K562 (cell line): Measurements from ENCODE around the gene PNPLA7. TPM values are rescaled to one million over a fixed set of nuclear protein-coding genes. Genes with fewer than 3 reads are reported as not detected.

ENCODE experiments used
- BCOR ChIP-seq: fragments of 450-650 bp; IDR thresholded peaks from 2 replicates; pipeline ENCODE4 v1.6.1; 2016
- CBX2 ChIP-seq: fragments of 200-600 bp; sonication (generic); IDR thresholded peaks from one replicate; pipeline ENCODE4 v1.6.1; 2012; ENCODE audit warnings: mild to moderate bottlenecking, low read length, inconsistent platforms; ENCODE audit not compliant: insufficient read depth, poor library complexity, severe bottlenecking
- FIP1L1 ChIP-seq: fragments of 200-400 bp; formaldehyde crosslinking; IDR thresholded peaks from 2 replicates; pipeline ENCODE4 v1.6.1; 2018; ENCODE audit warnings: mild to moderate bottlenecking, low read depth, low read length; ENCODE audit not compliant: poor library complexity, severe bottlenecking
- FOSL1 ChIP-seq: fragments of 200-800 bp; sonication (Bioruptor generic); conservative IDR thresholded peaks from 2 replicates; pipeline ENCODE4 v1.6.1; 2016; ENCODE audit warnings: missing genetic modification characterization, missing compliant biosample characterization
- GABPB1 ChIP-seq: sonication (generic); formaldehyde crosslinking; IDR thresholded peaks from 2 replicates; pipeline ENCODE4 v1.8.0; 2022; ENCODE audit warnings: mild to moderate bottlenecking, missing genetic modification reagents
- HDAC1 ChIP-seq, 2 experiments: fragments of 450-650 bp; IDR thresholded peaks; 2 replicates each; pipeline ENCODE4 v1.6.1; 2016 to 2017; ENCODE audit warnings: inconsistent platforms in 1 of 2, mild to moderate bottlenecking in 1 of 2, moderate library complexity in 1 of 2
- HMG20B ChIP-seq: fragments of 250-450 bp; sonication (Bioruptor Pico); IDR thresholded peaks from 2 replicates; pipeline ENCODE4 v1.5.0; 2021; ENCODE audit warnings: mild to moderate bottlenecking
- LCOR ChIP-seq: sonication (generic); formaldehyde crosslinking; IDR thresholded peaks from 2 replicates; pipeline ENCODE4 v1.8.0; 2022; ENCODE audit warnings: mild to moderate bottlenecking, missing genetic modification reagents
- NR2C1 ChIP-seq, 2 experiments: fragments of 450-650 bp; IDR thresholded peaks; 2 replicates each; pipeline ENCODE4 v1.6.1; 2017; ENCODE audit warnings: mild to moderate bottlenecking in 2 of 2, antibody characterized with exemption in 1 of 2, inconsistent platforms in 1 of 2, missing compliant biosample characterization in 1 of 2, missing genetic modification characterization in 1 of 2
- PHB ChIP-seq: fragments of 250-450 bp; sonication (Bioruptor Pico); IDR thresholded peaks from 2 replicates; pipeline ENCODE4 v1.5.0; 2021
- RBFOX2 ChIP-seq: fragments of 200-400 bp; formaldehyde crosslinking; IDR thresholded peaks from 2 replicates; pipeline ENCODE4 v1.6.1; 2017; ENCODE audit warnings: low read depth, mild to moderate bottlenecking, low read length, moderate library complexity
- REST ChIP-seq, 2 experiments: fragments of 450-650 bp; formaldehyde crosslinking in 1 of 2; IDR thresholded peaks; 2 replicates each; pipeline versions ENCODE4 v1.4.0 to v1.6.1; 2014 to 2020; ENCODE audit warnings: mild to moderate bottlenecking in 2 of 2, borderline replicate concordance in 1 of 2, low read depth in 1 of 2
- RFX7 ChIP-seq: fragments of 250-450 bp; sonication (Bioruptor Pico); IDR thresholded peaks from 2 replicates; pipeline ENCODE4 v1.5.1; 2021; ENCODE audit warnings: mild to moderate bottlenecking
- SUPT5H ChIP-seq: fragments of 450-650 bp; IDR thresholded peaks from 2 replicates; pipeline ENCODE4 v1.6.1; 2016
- TOE1 ChIP-seq, 2 experiments: fragments of 450-650 bp in 1 of 2; sonication (generic) in 1 of 2; formaldehyde crosslinking in 1 of 2; IDR thresholded peaks; 2 replicates each; pipeline versions ENCODE4 v1.7.1 to v1.8.0; 2016 to 2022; ENCODE audit warnings: borderline replicate concordance in 2 of 2, mild to moderate bottlenecking in 2 of 2, antibody characterized with exemption in 1 of 2, inconsistent platforms in 1 of 2, low read depth in 1 of 2, missing genetic modification reagents in 1 of 2, moderate library complexity in 1 of 2
- ZNF134 ChIP-seq: fragments of 250-450 bp; sonication (Bioruptor Pico); conservative IDR thresholded peaks from 2 replicates; pipeline ENCODE4 v1.4.0; 2020
- ZNF561 ChIP-seq: fragments of 450-650 bp; formaldehyde crosslinking; conservative IDR thresholded peaks from 2 replicates; pipeline ENCODE4 v1.4.0; 2020; ENCODE audit warnings: mild to moderate bottlenecking, moderate library complexity
- polyA plus RNA-seq, 8 experiments: library from polyadenylated mRNA; depleted of rRNA in 4 of 8; stranded (reverse) in 5 of 8; unstranded in 3 of 8; fragments of >200 nt; fragmentation: Nextera tagmentation in 2 of 8; fragmentation: Illumina TruSeq in 1 of 8; extraction: Ambion mirVana in 2 of 8; extraction: Trizol in 1 of 8; gene quantifications; 2 replicates each; pipeline versions ENCODE4 v1.2.1 to v1.2.3, GENCODE V29; 2011 to 2014; ENCODE audit warnings: inconsistent platforms in 1 of 8, missing spikeins in 1 of 8
- total RNA-seq, 7 experiments: library from RNA; depleted of rRNA in 6 of 7; stranded (reverse); fragments of >200 nt in 6 of 7; fragmentation: Illumina TruSeq in 2 of 7; extraction: Trizol in 2 of 7; gene quantifications; 2 replicates each; pipeline versions ENCODE4 v1.2.1 to v1.2.3, GENCODE V29; 2011 to 2021; ENCODE audit warnings: low replicate concordance in 1 of 7

PNPLA7 gene
- total and polyA plus RNA-seq, 9 of the 15 experiments (the other 6 are each of a cell fraction or from before 2014, with no cell fraction given): 0.01 to 0.85 (median 0.19) TPM; not detected in 1

GRCh38 chr9:137552022-137552768 is 2.0 kb upstream of the PNPLA7 start (continued):
- no peak for TF ChIP-seq CBX2
- peak; percentile 65 for TF ChIP-seq FIP1L1
- peak; percentile 71 for TF ChIP-seq RBFOX2
- no peak for TF ChIP-seq NR2C1 (IDR thresholded peaks at IDR 0.05)
- TF ChIP-seq NR2C1 (tag; IDR thresholded peaks at IDR 0.05): no peak
- TF ChIP-seq BCOR: peak; percentile 42; the same call in 1 of the 2 replicates
- TF ChIP-seq HMG20B: no peak
- 0 out of 2 replicates have a peak, but pooled peaks have one; percentile 9 for TF ChIP-seq PHB
- no peak for TF ChIP-seq TOE1 (IDR thresholded peaks at IDR 0.05; ENCODE audit: borderline replicate concordance)
- 0 out of 2 replicates have a peak, but pooled peaks have one; percentile 57 for TF ChIP-seq TOE1 (CRISPR knock-in tag; IDR thresholded peaks at IDR 0.05; ENCODE audit: borderline replicate concordance, low read depth)
- TF ChIP-seq LCOR (CRISPR knock-in tag): 0 out of 2 replicates have a peak, but pooled peaks have one; percentile 29
- peak in 1 of 2 experiments; percentile 52; a peak in 1 of 4 replicates for TF ChIP-seq HDAC1 (IDR thresholded peaks at IDR 0.05)
- peak; percentile 18; the same call in 1 of the 2 replicates for TF ChIP-seq REST (IDR thresholded peaks at IDR 0.05; ENCODE audit: borderline replicate concordance)
- TF ChIP-seq REST (CRISPR knock-in tag; IDR thresholded peaks at IDR 0.05; ENCODE audit: low read depth): 0 out of 2 replicates have a peak, but pooled peaks have one; percentile 23
- TF ChIP-seq ZNF134 (CRISPR knock-in tag): 0 out of 2 replicates have a peak, but pooled peaks have one; percentile 43
- no peak for TF ChIP-seq RFX7
- 0 out of 2 replicates have a peak, but pooled peaks have one; percentile 31 for TF ChIP-seq GABPB1 (CRISPR knock-in tag)
- no peak for TF ChIP-seq ZNF561
- 0 out of 2 replicates have a peak, but pooled peaks have one; percentile 9 for TF ChIP-seq FOSL1 (tag)
- 0 out of 2 replicates have a peak, but pooled peaks have one; percentile 8 for TF ChIP-seq SUPT5H
